GM23338 (cell line): ENCODE data around the gene LSM14B. TPM values are rescaled to one million over a fixed set of nuclear protein-coding genes. Genes with fewer than 3 reads are reported as not detected.

ENCODE experiments used
- ATAC-seq: fragments of 200-7000 bp; cut with Tn5 transposase; 3 replicates; pipeline ENCODE4 v1.9.1; 2020
- DNase-seq: peaks from one replicate; pipeline ENCODE4 v3.0.0-alpha.2; 2015; ENCODE audit warnings: low spot score
- H2AFZ ChIP-seq: fragments of 200-600 bp; sonication (generic); 2 replicates; pipeline ENCODE4 v1.8.0; 2016; ENCODE audit warnings: antibody characterized with exemption, mild to moderate bottlenecking, moderate library complexity
- H3F3A ChIP-seq: fragments of 200-600 bp; sonication (generic); replicated peaks from 2 replicates; pipeline ENCODE4 v1.8.0; 2017; ENCODE audit warnings: antibody characterized with exemption, mixed run types, low read depth
- H3K27ac ChIP-seq: fragments of 200-600 bp; sonication (generic); 2 replicates; pipeline ENCODE4 v1.6.1; 2016; ENCODE audit warnings: low read depth
- H3K27me3 ChIP-seq: fragments of 200-600 bp; sonication (generic); 2 replicates; pipeline ENCODE4 v1.8.0; 2016; ENCODE audit warnings: mild to moderate bottlenecking, mixed run types, moderate library complexity; ENCODE audit not compliant: insufficient read depth
- H3K36me3 ChIP-seq: fragments of 200-600 bp; sonication (generic); 2 replicates; pipeline ENCODE4 v1.8.0; 2016; ENCODE audit warnings: mild to moderate bottlenecking; ENCODE audit not compliant: insufficient read depth
- H3K4me1 ChIP-seq: fragments of 200-600 bp; sonication (generic); 2 replicates; pipeline ENCODE4 v1.8.0; 2016; ENCODE audit warnings: mild to moderate bottlenecking, moderate library complexity; ENCODE audit not compliant: insufficient read depth
- H3K4me2 ChIP-seq: fragments of 200-600 bp; sonication (generic); 2 replicates; pipeline ENCODE4 v1.7.1; 2017; ENCODE audit warnings: mixed run types
- H3K4me3 ChIP-seq: fragments of 200-600 bp; sonication (generic); 2 replicates; pipeline ENCODE4 v1.6.1; 2016; ENCODE audit warnings: mixed run types
- H3K79me2 ChIP-seq: fragments of 200-600 bp; sonication (generic); replicated peaks from 2 replicates; pipeline ENCODE4 v1.8.0; 2017; ENCODE audit warnings: mild to moderate bottlenecking; ENCODE audit not compliant: insufficient read depth
- H3K9me2 ChIP-seq: fragments of 200-600 bp; sonication (generic); 2 replicates; pipeline ENCODE4 v1.8.0; 2017; ENCODE audit not compliant: insufficient read depth
- H4K20me1 ChIP-seq: fragments of 200-600 bp; sonication (generic); replicated peaks from 2 replicates; pipeline ENCODE4 v1.8.0; 2017; ENCODE audit warnings: mild to moderate bottlenecking; ENCODE audit not compliant: insufficient read depth
- H3K27ac Mint-ChIP-seq: 2 replicates; pipeline ENCODE4 v1.8.0; 2020; ENCODE audit warnings: inconsistent platforms, mild to moderate bottlenecking, moderate library complexity, mixed read lengths
- H3K27me3 Mint-ChIP-seq: 3 replicates; pipeline ENCODE4 v1.8.0; 2022; ENCODE audit warnings: low read depth, mild to moderate bottlenecking, moderate library complexity, mixed read lengths, inconsistent platforms; ENCODE audit not compliant: insufficient read depth, poor library complexity
- H3K36me3 Mint-ChIP-seq: 3 replicates; pipeline ENCODE4 v1.8.0; 2021; ENCODE audit warnings: low read depth, mild to moderate bottlenecking, inconsistent platforms, moderate library complexity, mixed read lengths
- H3K4me1 Mint-ChIP-seq: 3 replicates; pipeline ENCODE4 v1.8.0; 2020; ENCODE audit warnings: mild to moderate bottlenecking, inconsistent platforms, mixed read lengths
- H3K4me3 Mint-ChIP-seq: 3 replicates; pipeline ENCODE4 v1.8.0; 2021; ENCODE audit warnings: moderate library complexity, mild to moderate bottlenecking, inconsistent platforms, mixed read lengths
- H3K9me3 Mint-ChIP-seq: 3 replicates; pipeline ENCODE4 v1.8.0; 2020; ENCODE audit warnings: moderate library complexity, mild to moderate bottlenecking, inconsistent platforms, mixed read lengths
- CREB1 ChIP-seq: fragments of 250-450 bp; sonication (Bioruptor Pico); IDR thresholded peaks from 2 replicates; pipeline ENCODE4 v1.5.0; 2020; ENCODE audit warnings: low read depth, mild to moderate bottlenecking, moderate library complexity
- CTCF ChIP-seq, 2 experiments: fragments of 200-600 bp in 1 of 2; sonication (generic) in 1 of 2; conservative IDR thresholded peaks; 2 replicates each; pipeline versions ENCODE4 v1.5.1 to v1.6.1; 2016 to 2017; ENCODE audit warnings: antibody characterized with exemption in 2 of 2, low read depth in 2 of 2, mild to moderate bottlenecking in 2 of 2, moderate library complexity in 1 of 2
- ETS1 ChIP-seq: IDR thresholded peaks from 2 replicates; pipeline ENCODE4 v1.6.1; 2016; ENCODE audit warnings: antibody characterized with exemption
- NANOG ChIP-seq: IDR thresholded peaks from 2 replicates; pipeline ENCODE4 v1.6.1; 2016; ENCODE audit warnings: antibody characterized with exemption, borderline replicate concordance
- POLR2AphosphoS5 ChIP-seq: IDR thresholded peaks from 2 replicates; pipeline ENCODE4 v1.6.1; 2016; ENCODE audit warnings: antibody characterized with exemption, low read depth
- REST ChIP-seq: IDR thresholded peaks from one replicate; pipeline ENCODE4 v1.6.1; 2018; ENCODE audit warnings: antibody characterized with exemption; ENCODE audit not compliant: unreplicated experiment
- ZNF114 ChIP-seq: fragments of 250-450 bp; sonication (Bioruptor Pico); IDR thresholded peaks from 2 replicates; pipeline ENCODE4 v1.5.0; 2020; ENCODE audit warnings: mild to moderate bottlenecking, moderate library complexity
- ZNF331 ChIP-seq: fragments of 250-450 bp; sonication (Bioruptor Pico); IDR thresholded peaks from 2 replicates; pipeline ENCODE4 v1.5.0; 2020; ENCODE audit warnings: low read depth, mild to moderate bottlenecking, moderate library complexity
- polyA plus RNA-seq: library from polyadenylated mRNA; unstranded; fragments of >200 nt; fragmentation: Nextera tagmentation; extraction: Ambion mirVana; gene quantifications from 2 replicates; pipeline ENCODE4 v1.2.1, GENCODE V29; 2016
- total RNA-seq: library from RNA; depleted of rRNA; stranded (reverse); fragments of >200 nt; shearing (Covaris generic); gene quantifications from 2 replicates; pipeline ENCODE4 v1.2.3, GENCODE V29; 2014

Gene LSM14B
- total and polyA plus RNA-seq, 2 experiments from 2014 or later = 9.6 to 55.7 TPM

- H4K20me1 ChIP-seq = no peaks in the 10 kb centered on the region
- H3K27ac ChIP-seq = no peak overlapping the region
- no peaks in the 10 kb centered on the region for H3K4me1 ChIP-seq
- H3K27me3 ChIP-seq = no peaks in the 10 kb centered on the region
- Mint-ChIP-seq H3K36me3 (peaks cover 31% of the 10 kb centered on the region), H3K4me1 (no peaks in the 10 kb centered on the region), H3K27me3 (peaks cover 22% of the 10 kb centered on the region), H3K9me3 (no peaks in the 10 kb centered on the region; the same call in 2 of the 3 replicates), H3K4me3 (no peak overlapping the region), H3K27ac (no peak overlapping the region; the same call in 1 of the 2 replicates)
- no peak overlapping the region for H2AFZ ChIP-seq
- no peaks in the 10 kb centered on the region for H3K79me2 ChIP-seq
- no peak for DNase-seq
- H3K4me3 ChIP-seq = no peak overlapping the region
- H3K4me2 ChIP-seq = no peak overlapping the region
- H3F3A ChIP-seq = no peaks in the 10 kb centered on the region
- TF ChIP-seq CTCF (conservative IDR thresholded peaks at IDR 0.05; ENCODE audit: low read depth in 2 of 2) = no peak
- H3K9me2 ChIP-seq = no peaks in the 10 kb centered on the region
- ATAC-seq = no peak
- H3K36me3 ChIP-seq = peaks cover 3% of the 10 kb centered on the region; the same call in 1 of the 2 replicates
Measured at GRCh38 chr20:62172666-62173065, 50.4 kb downstream of the LSM14B start.

GRCh38 chr20:62174021-62174804, 51.9 kb downstream of the LSM14B start:
- Mint-ChIP-seq H3K4me3 (no peak overlapping the region; the same call in 2 of the 3 replicates), H3K27ac (no peak overlapping the region), H3K27me3 (peaks cover 15% of the 10 kb centered on the region), H3K4me1 (no peaks in the 10 kb centered on the region), H3K36me3 (peaks cover 28% of the 10 kb centered on the region), H3K9me3 (no peaks in the 10 kb centered on the region; the same call in 2 of the 3 replicates)
- H3K79me2 ChIP-seq = no peaks in the 10 kb centered on the region
- ATAC-seq = no peak
- no peaks in the 10 kb centered on the region for H3K36me3 ChIP-seq
- no peak overlapping the region for H3K4me3 ChIP-seq
- no peak for DNase-seq
- H3K4me2 ChIP-seq = no peak overlapping the region
- no peak overlapping the region for H3K27ac ChIP-seq
- H3K9me2 ChIP-seq = no peaks in the 10 kb centered on the region
- no peaks in the 10 kb centered on the region for H3F3A ChIP-seq
- H4K20me1 ChIP-seq = no peaks in the 10 kb centered on the region
- no peaks in the 10 kb centered on the region for H3K4me1 ChIP-seq
- H3K27me3 ChIP-seq = no peaks in the 10 kb centered on the region
- H2AFZ ChIP-seq = no peak overlapping the region
- TF ChIP-seq NANOG (no peak), REST (no peak), CREB1 (CRISPR knock-in tag) (no peak), CTCF (conservative IDR thresholded peaks at IDR 0.05; ENCODE audit: low read depth in 2 of 2) (no peak), ZNF331 (CRISPR knock-in tag) (no peak), ETS1 (no peak), POLR2AphosphoS5 (no peak), ZNF114 (CRISPR knock-in tag) (no peak)
